Measurements from ENCODE around the gene MAGEC1. TPM values are rescaled to one million over a fixed set of nuclear protein-coding genes. Genes with fewer than 3 reads are reported as not detected.

The MAGEC1 gene
- polyA plus RNA-seq, 12 donors: 0.05 TPM; not detected in 11

Other genes with a start within 250 kb of the MAGEC1 start
- under 1 TPM in 1 of 12 donors, not detected in 11; 0.22 TPM for gene SPANXD, start 205.2 kb upstream of the MAGEC1 start, polyA plus RNA-seq (ENCODE audit: insufficient read length in 12 of 12)
- gene MAGEC3, start 65.6 kb upstream of the MAGEC1 start, polyA plus RNA-seq (ENCODE audit: insufficient read length in 12 of 12): 1 to 10 TPM in 4 of 12 donors, under 1 TPM in 5, not detected in 3; 0.20 to 1.3 (median 0.58) TPM

Measured in muscle of arm (tissue), 12 donors.